ENCODE measurements around the gene NONO. TPM values are rescaled to one million over a fixed set of nuclear protein-coding genes. Genes with fewer than 3 reads are reported as not detected.
"Not testable (repeated sequence)": the region's sequence is repeated elsewhere in the genome, so short reads cannot be mapped to it uniquely, and the experiment has no call there.

NONO gene
- polyA plus RNA-seq, 1 donor from 2014 or later, result 444 TPM

GRCh38 chrX:71349867-71350266, 66.4 kb downstream of the NONO start:
- H3K27ac ChIP-seq (ENCODE audit: low read length); H3K9me2 ChIP-seq (ENCODE audit: insufficient read depth, low read length); H3K9me3 ChIP-seq (ENCODE audit: low read length); H3K36me3 ChIP-seq (ENCODE audit: insufficient read depth, low read length); H3K79me2 ChIP-seq (replicated peaks; ENCODE audit: insufficient read depth, low read length); H2AFZ ChIP-seq (ENCODE audit: low read depth, low read length); H3K9ac ChIP-seq (ENCODE audit: low read length); H3K4me2 ChIP-seq (ENCODE audit: low read length); H3F3A ChIP-seq (ENCODE audit: insufficient read depth, low read length, poor library complexity, severe bottlenecking); H3K4me3 ChIP-seq (ENCODE audit: low read length); H3K27me3 ChIP-seq (ENCODE audit: insufficient read depth, low read depth, low read length); H4K20me1 ChIP-seq (ENCODE audit: insufficient read depth): not testable (repeated sequence)
- TF ChIP-seq CTCF (IDR thresholded peaks at IDR 0.05; ENCODE audit: poor library complexity, severe bottlenecking), result peak; percentile 28

Other genes starting within 250 kb of the NONO start
- gene SNX12, start 215.3 kb upstream of the NONO start, polyA plus RNA-seq, result 71.2 and 91.9 TPM in 2 replicates
- 1.9 and 3.1 TPM in 2 replicates for gene FOXO4, start 187.8 kb upstream of the NONO start, polyA plus RNA-seq
- gene CXorf65, start 176.9 kb upstream of the NONO start, polyA plus RNA-seq, result not detected in 2 replicates
- not detected in 2 replicates for gene IL2RG, start 172.1 kb upstream of the NONO start, polyA plus RNA-seq
- 5.6 and 28.2 TPM in 2 replicates for gene MED12, start 165.0 kb upstream of the NONO start, polyA plus RNA-seq
- 11.7 and 20.0 TPM in 2 replicates for gene NLGN3, start 138.8 kb upstream of the NONO start, polyA plus RNA-seq
- 0.18 TPM in 1 of 2 replicates, not detected in the other for gene GJB1, start 60.4 kb upstream of the NONO start, polyA plus RNA-seq
- gene ZMYM3, start 29.5 kb upstream of the NONO start, polyA plus RNA-seq, result 32.8 and 37.2 TPM in 2 replicates
- gene ITGB1BP2, start 18.1 kb downstream of the NONO start, polyA plus RNA-seq, result 2.8 and 5.4 TPM in 2 replicates
- gene TAF1, start 82.7 kb downstream of the NONO start, polyA plus RNA-seq, result 28.8 and 29.5 TPM in 2 replicates
- gene OGT, start 249.5 kb downstream of the NONO start, polyA plus RNA-seq, result 322 and 340 TPM in 2 replicates

Data from neural cell (in vitro differentiated cells).